Tibial nerve (tissue), 4 donors: Measurements from ENCODE around the gene SMG1.

ENCODE experiments used
- CTCF ChIP-seq, 5 experiments: fragments of 200-600 bp in 3 of 5; fragments of 450-650 bp in 2 of 5; sonication (generic) in 3 of 5; IDR thresholded peaks; one replicate each; pipeline ENCODE4 v1.5.1; 2016 to 2019; ENCODE audit warnings: antibody characterized with exemption in 5 of 5, mild to moderate bottlenecking in 3 of 5, moderate library complexity in 2 of 5
- EP300 ChIP-seq, 2 donors: sonication (generic); formaldehyde crosslinking; IDR thresholded peaks; one replicate each; pipeline ENCODE4 v1.6.1; 2017; ENCODE audit warnings: antibody characterized with exemption in 2 of 2, mild to moderate bottlenecking in 1 of 2
- POLR2A ChIP-seq, 2 donors: fragments of 450-650 bp; IDR thresholded peaks; one replicate each; pipeline ENCODE4 v1.6.1; 2017; ENCODE audit warnings: antibody characterized with exemption in 2 of 2, mild to moderate bottlenecking in 2 of 2, moderate library complexity in 2 of 2

GRCh38 chr16:18852647-18853046 lies 73.6 kb downstream of the SMG1 start:
- TF ChIP-seq CTCF (IDR thresholded peaks at IDR 0.05), result no peak
- no peak for TF ChIP-seq POLR2A (IDR thresholded peaks at IDR 0.05)
- no peak for TF ChIP-seq EP300 (IDR thresholded peaks at IDR 0.05)
